H9 (cell line): Measurements from ENCODE around the gene CHID1. TPM values are rescaled to one million over a fixed set of nuclear protein-coding genes. Genes with fewer than 3 reads are reported as not detected.

Source experiments
- DNase-seq: peaks from one replicate; pipeline ENCODE4 v3.0.0-alpha.2; 2017
- H2AFZ ChIP-seq: one replicate; pipeline ENCODE4 v1.6.1; 2013; ENCODE audit warnings: mild to moderate bottlenecking, low read length, control low read depth, moderate library complexity
- H2AK5ac ChIP-seq: 2 replicates; pipeline ENCODE4 v1.6.1; 2013; ENCODE audit warnings: low read length, control low read depth, mixed read lengths; ENCODE audit not compliant: insufficient read length
- H2BK120ac ChIP-seq: one replicate; pipeline ENCODE4 v1.6.1; 2013; ENCODE audit warnings: low read depth, mild to moderate bottlenecking, low read length, control low read depth, inconsistent platforms; ENCODE audit not compliant: poor library complexity, severe bottlenecking
- H2BK12ac ChIP-seq: 2 replicates; pipeline ENCODE4 v1.6.1; 2013; ENCODE audit warnings: low read length, control low read depth, mixed read lengths, low read depth; ENCODE audit not compliant: insufficient read length
- H2BK15ac ChIP-seq: 2 replicates; pipeline ENCODE4 v1.6.1; 2013; ENCODE audit warnings: low read depth, low read length, control low read depth
- H2BK20ac ChIP-seq: one replicate; pipeline ENCODE4 v1.6.1; 2013; ENCODE audit warnings: low read depth, mild to moderate bottlenecking, low read length, control low read depth, inconsistent platforms; ENCODE audit not compliant: poor library complexity, severe bottlenecking
- H2BK5ac ChIP-seq: 2 replicates; pipeline ENCODE4 v1.6.1; 2013; ENCODE audit warnings: low read length, control low read depth, mixed read lengths; ENCODE audit not compliant: insufficient read length
- H3K14ac ChIP-seq: 2 replicates; pipeline ENCODE4 v1.6.1; 2013; ENCODE audit warnings: low read length, control low read depth; ENCODE audit not compliant: insufficient read depth
- H3K18ac ChIP-seq: 2 replicates; pipeline ENCODE4 v1.6.1; 2013; ENCODE audit warnings: low read depth, mild to moderate bottlenecking, mixed read lengths, low read length, control low read depth; ENCODE audit not compliant: insufficient read length
- H3K23ac ChIP-seq: 2 replicates; pipeline ENCODE4 v1.6.1; 2013; ENCODE audit warnings: low read length, control low read depth, mixed read lengths, low read depth; ENCODE audit not compliant: insufficient read length
- H3K23me2 ChIP-seq: 2 replicates; pipeline ENCODE4 v1.6.1; 2013; ENCODE audit warnings: low read depth, mild to moderate bottlenecking, mixed read lengths, low read length, control low read depth; ENCODE audit not compliant: insufficient read length, poor library complexity, severe bottlenecking
- H3K27ac ChIP-seq: 2 replicates; pipeline ENCODE4 v1.5.1; 2013; ENCODE audit warnings: low read length, control low read depth, mixed read lengths, low read depth; ENCODE audit not compliant: insufficient read length
- H3K27me3 ChIP-seq: 2 replicates; pipeline ENCODE4 v1.6.1; 2013; ENCODE audit warnings: low read length, control low read depth, inconsistent platforms; ENCODE audit not compliant: insufficient read depth
- H3K4ac ChIP-seq: 2 replicates; pipeline ENCODE4 v1.6.1; 2013; ENCODE audit warnings: low read depth, mild to moderate bottlenecking, control low read depth, inconsistent platforms, low read length, moderate library complexity
- H3K4me1 ChIP-seq: 2 replicates; pipeline ENCODE4 v1.6.1; 2013; ENCODE audit warnings: low read length, control low read depth, inconsistent platforms; ENCODE audit not compliant: insufficient read depth
- H3K4me2 ChIP-seq: 2 replicates; pipeline ENCODE4 v1.6.1; 2013; ENCODE audit warnings: low read length, control low read depth, mixed read lengths; ENCODE audit not compliant: insufficient read length, insufficient read depth
- H3K56ac ChIP-seq: 2 replicates; pipeline ENCODE4 v1.6.1; 2013; ENCODE audit warnings: low read depth, mild to moderate bottlenecking, mixed read lengths, low read length, control low read depth; ENCODE audit not compliant: insufficient read length
- H3K79me1 ChIP-seq: 2 replicates; pipeline ENCODE4 v1.6.1; 2013; ENCODE audit warnings: low read depth, mild to moderate bottlenecking, moderate library complexity, low read length, control low read depth, inconsistent platforms; ENCODE audit not compliant: insufficient read depth, poor library complexity, severe bottlenecking
- H3K79me2 ChIP-seq: 2 replicates; pipeline ENCODE4 v1.6.1; 2013; ENCODE audit warnings: low read length, control low read depth, inconsistent platforms; ENCODE audit not compliant: insufficient read depth
- H3K9ac ChIP-seq: 2 replicates; pipeline ENCODE4 v1.6.1; 2013; ENCODE audit warnings: low read length, control low read depth, mixed read lengths; ENCODE audit not compliant: insufficient read length; ENCODE audit errors: extremely low read depth
- H3K9me3 ChIP-seq: one replicate; pipeline ENCODE4 v1.6.1; 2013; ENCODE audit warnings: low read depth, low read length, inconsistent platforms; ENCODE audit not compliant: control insufficient read depth
- H3T11ph ChIP-seq: one replicate; pipeline ENCODE4 v1.6.1; 2013; ENCODE audit warnings: mild to moderate bottlenecking, low read length, control low read depth, inconsistent platforms
- H4K20me1 ChIP-seq: one replicate; pipeline ENCODE4 v1.6.1; 2013; ENCODE audit not compliant: control insufficient read depth, insufficient read length, insufficient read depth
- H4K5ac ChIP-seq: 2 replicates; pipeline ENCODE4 v1.6.1; 2013; ENCODE audit warnings: low read depth, mild to moderate bottlenecking, mixed read lengths, low read length, control low read depth; ENCODE audit not compliant: insufficient read length
- H4K8ac ChIP-seq: replicated peaks from 2 replicates; pipeline ENCODE4 v1.6.1; 2013; ENCODE audit warnings: low read length, control low read depth, mixed read lengths, low read depth; ENCODE audit not compliant: insufficient read length
- H4K91ac ChIP-seq: 2 replicates; pipeline ENCODE4 v1.6.1; 2013; ENCODE audit warnings: low read depth, mild to moderate bottlenecking, moderate library complexity, mixed read lengths, low read length, control low read depth; ENCODE audit not compliant: insufficient read length
- H3K27ac Mint-ChIP-seq, 3 experiments: 2 replicates in 2 of 3; 3 replicates in 1 of 3; pipeline ENCODE4 v1.8.0; 2020 to 2021; ENCODE audit warnings: mixed read lengths in 3 of 3, mild to moderate bottlenecking in 1 of 3, moderate library complexity in 1 of 3
- H3K27me3 Mint-ChIP-seq: 2 replicates; pipeline ENCODE4 v1.8.0; 2021; ENCODE audit warnings: low read depth, mild to moderate bottlenecking, moderate library complexity, mixed read lengths
- H3K36me3 Mint-ChIP-seq, 3 experiments: 2 replicates in 2 of 3; 3 replicates in 1 of 3; pipeline ENCODE4 v1.8.0; 2020 to 2021; ENCODE audit warnings: low read depth in 3 of 3, mixed read lengths in 3 of 3; ENCODE audit not compliant: insufficient read depth in 1 of 3
- H3K4me1 Mint-ChIP-seq, 2 experiments: 2 replicates each; pipeline ENCODE4 v1.8.0; 2020; ENCODE audit warnings: mixed read lengths in 2 of 2
- H3K4me3 Mint-ChIP-seq, 2 experiments: 2 replicates in 1 of 2; 3 replicates in 1 of 2; pipeline ENCODE4 v1.8.0; 2020 to 2021; ENCODE audit warnings: mild to moderate bottlenecking in 2 of 2, mixed read lengths in 2 of 2, moderate library complexity in 1 of 2
- H3K9me3 Mint-ChIP-seq, 2 experiments: 2 replicates in 1 of 2; 3 replicates in 1 of 2; pipeline ENCODE4 v1.8.0; 2020; ENCODE audit warnings: mild to moderate bottlenecking in 2 of 2, mixed read lengths in 2 of 2, moderate library complexity in 1 of 2
- CTCF ChIP-seq: fragments of 200-600 bp; sonication (generic); conservative IDR thresholded peaks from 3 replicates; pipeline ENCODE4 v1.8.0; 2021; ENCODE audit warnings: antibody characterized with exemption, mild to moderate bottlenecking
- WGBS: extraction: QIAGEN DNeasy Blood & Tissue Kit; methylation state at CpG from one replicate; pipeline ENCODE4 v1.1.7; 2013; ENCODE audit warnings: missing lambda C conversion rate, low lambda C conversion rate, mixed read lengths; ENCODE audit not compliant: insufficient read length; ENCODE audit errors: extremely low coverage; 5-methylcytosine and 5-hydroxymethylcytosine counted together
- total RNA-seq: library from RNA; stranded (reverse); gene quantifications from 2 replicates; pipeline ENCODE4 v1.2.1, GENCODE V29; 2021

The CHID1 gene
- total RNA-seq, 1 experiment from 2014 or later, result 89.4 TPM

DNA sequence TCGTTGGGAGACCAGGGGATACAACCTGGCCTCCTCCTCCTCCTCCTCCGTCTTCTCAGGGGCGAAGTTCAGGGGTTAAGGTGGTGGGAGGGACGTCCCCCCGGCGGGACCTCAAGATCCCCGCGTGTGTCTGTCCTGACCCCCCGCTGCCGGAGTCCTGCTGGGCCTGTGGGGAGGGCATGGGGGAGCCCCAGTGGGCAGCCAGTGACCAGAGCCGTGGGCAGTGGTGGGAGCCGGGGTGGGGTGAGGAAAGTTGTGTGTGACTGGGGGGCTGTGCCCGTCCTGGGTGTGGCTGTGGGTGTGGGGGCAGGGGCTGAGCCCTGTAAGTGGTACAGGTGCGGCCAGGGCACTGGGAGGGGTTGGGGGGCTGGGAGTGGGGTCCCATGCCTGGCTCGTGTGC is 57.8 kb downstream of the CHID1 start:
- TF ChIP-seq CTCF, result no peak
- no CpG with 5 or more reads among the region's 15 CpGs for WGBS
- Histone ChIP-seq H3K4ac (no peak overlapping the region), H3K27ac (no peak overlapping the region), H3K79me1 (no peaks in the 10 kb centered on the region), H2BK120ac (no peak overlapping the region), H2AFZ (no peak overlapping the region), H2BK12ac (no peak overlapping the region), H4K91ac (no peak overlapping the region), H4K20me1 (no peaks in the 10 kb centered on the region), H3T11ph (no peak overlapping the region), H4K8ac (no peak overlapping the region), H3K23ac (no peak overlapping the region), H3K79me2 (no peaks in the 10 kb centered on the region), H3K23me2 (peaks cover 12% of the 10 kb centered on the region), H3K18ac (no peak overlapping the region), H3K56ac (no peak overlapping the region), H3K9me3 (no peaks in the 10 kb centered on the region), H3K4me1 (no peaks in the 10 kb centered on the region), H2BK20ac (no peak overlapping the region), H2AK5ac (no peak overlapping the region), H2BK15ac (no peak overlapping the region), H4K5ac (no peak overlapping the region), H3K4me2 (no peak overlapping the region), H3K27me3 (no peaks in the 10 kb centered on the region; the same call in 1 of the 2 replicates), H2BK5ac (no peak overlapping the region), H3K14ac (no peak overlapping the region), H3K9ac (no peak overlapping the region)
- DNase-seq, result no peak
- Mint-ChIP-seq H3K36me3 (no peaks in the 10 kb centered on the region; a peak in 1 of 7 replicates), H3K9me3 (no peaks in the 10 kb centered on the region), H3K4me1 (peaks cover 8 to 43% of the 10 kb centered on the region in 2 experiments), H3K27ac (no peak overlapping the region), H3K4me3 (no peak overlapping the region), H3K27me3 (peaks cover 8% of the 10 kb centered on the region)
